Chondrocyte (in vitro differentiated cells): ENCODE measurements around the gene VPREB3. TPM values are rescaled to one million over a fixed set of nuclear protein-coding genes. Genes with fewer than 3 reads are reported as not detected.

ENCODE experiments used
- DNase-seq: peaks from one replicate; pipeline ENCODE4 v3.0.0; 2021; ENCODE audit warnings: mixed read lengths, low spot score
- H3K27ac Mint-ChIP-seq: one replicate; pipeline ENCODE4 v1.8.0; 2021; ENCODE audit warnings: mild to moderate bottlenecking, moderate library complexity, mixed read lengths; ENCODE audit not compliant: unreplicated experiment
- H3K27me3 Mint-ChIP-seq: 2 replicates; pipeline ENCODE4 v1.8.0; 2021; ENCODE audit warnings: low read depth, mixed read lengths
- H3K36me3 Mint-ChIP-seq: 2 replicates; pipeline ENCODE4 v1.8.0; 2021; ENCODE audit warnings: low read depth, mixed read lengths
- H3K4me1 Mint-ChIP-seq: 2 replicates; pipeline ENCODE4 v1.8.0; 2021; ENCODE audit warnings: low read depth, mild to moderate bottlenecking, mixed read lengths
- H3K4me3 Mint-ChIP-seq: one replicate; pipeline ENCODE4 v1.8.0; 2021; ENCODE audit warnings: mild to moderate bottlenecking, moderate library complexity, mixed read lengths; ENCODE audit not compliant: unreplicated experiment
- H3K9me3 Mint-ChIP-seq: 2 replicates; pipeline ENCODE4 v1.8.0; 2021; ENCODE audit warnings: low read depth, mixed read lengths
- total RNA-seq: library from RNA; stranded (reverse); gene quantifications from 3 replicates; pipeline ENCODE4 v1.2.1, GENCODE V29; 2021
- TF ChIP-seq, protein P1 (sequence below): fragments of 200-600 bp; sonication (generic); IDR thresholded peaks from 2 replicates; pipeline ENCODE4 v1.5.0; 2021; ENCODE audit warnings: antibody characterized with exemption, mild to moderate bottlenecking, moderate library complexity

The VPREB3 gene
- total RNA-seq, 1 donor from 2014 or later: not detected

DNA sequence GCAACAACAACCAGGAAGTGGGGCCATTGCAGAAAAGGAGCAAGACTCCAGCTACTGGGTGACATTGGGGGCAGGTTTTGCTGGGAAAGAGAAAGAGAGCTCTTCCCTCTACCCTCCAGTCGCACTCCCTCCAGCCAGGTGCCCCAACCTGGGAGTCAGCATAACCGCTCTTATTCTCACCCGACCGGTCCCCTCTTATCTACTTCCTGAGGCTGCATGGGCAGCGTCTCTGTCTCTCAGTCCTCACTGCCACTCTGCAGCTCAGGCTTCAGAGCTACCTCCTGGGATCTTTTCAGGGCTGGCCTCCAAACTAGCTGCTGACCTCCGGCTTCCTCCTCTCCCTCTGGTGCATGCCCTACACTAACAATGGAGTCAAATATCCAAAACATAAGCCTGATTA is 8.4 kb downstream of the VPREB3 start:
- peaks cover 26% of the 10 kb centered on the region for H3K36me3 Mint-ChIP-seq
- TF ChIP-seq, protein P1, sequence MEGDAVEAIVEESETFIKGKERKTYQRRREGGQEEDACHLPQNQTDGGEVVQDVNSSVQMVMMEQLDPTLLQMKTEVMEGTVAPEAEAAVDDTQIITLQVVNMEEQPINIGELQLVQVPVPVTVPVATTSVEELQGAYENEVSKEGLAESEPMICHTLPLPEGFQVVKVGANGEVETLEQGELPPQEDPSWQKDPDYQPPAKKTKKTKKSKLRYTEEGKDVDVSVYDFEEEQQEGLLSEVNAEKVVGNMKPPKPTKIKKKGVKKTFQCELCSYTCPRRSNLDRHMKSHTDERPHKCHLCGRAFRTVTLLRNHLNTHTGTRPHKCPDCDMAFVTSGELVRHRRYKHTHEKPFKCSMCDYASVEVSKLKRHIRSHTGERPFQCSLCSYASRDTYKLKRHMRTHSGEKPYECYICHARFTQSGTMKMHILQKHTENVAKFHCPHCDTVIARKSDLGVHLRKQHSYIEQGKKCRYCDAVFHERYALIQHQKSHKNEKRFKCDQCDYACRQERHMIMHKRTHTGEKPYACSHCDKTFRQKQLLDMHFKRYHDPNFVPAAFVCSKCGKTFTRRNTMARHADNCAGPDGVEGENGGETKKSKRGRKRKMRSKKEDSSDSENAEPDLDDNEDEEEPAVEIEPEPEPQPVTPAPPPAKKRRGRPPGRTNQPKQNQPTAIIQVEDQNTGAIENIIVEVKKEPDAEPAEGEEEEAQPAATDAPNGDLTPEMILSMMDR: no peak
- no peak for DNase-seq
- H3K4me1 Mint-ChIP-seq: peaks cover 12% of the 10 kb centered on the region
- no peaks in the 10 kb centered on the region for H3K9me3 Mint-ChIP-seq
- no peak overlapping the region for H3K27ac Mint-ChIP-seq
- no peaks in the 10 kb centered on the region for H3K27me3 Mint-ChIP-seq
- H3K4me3 Mint-ChIP-seq: no peak overlapping the region

DNA sequence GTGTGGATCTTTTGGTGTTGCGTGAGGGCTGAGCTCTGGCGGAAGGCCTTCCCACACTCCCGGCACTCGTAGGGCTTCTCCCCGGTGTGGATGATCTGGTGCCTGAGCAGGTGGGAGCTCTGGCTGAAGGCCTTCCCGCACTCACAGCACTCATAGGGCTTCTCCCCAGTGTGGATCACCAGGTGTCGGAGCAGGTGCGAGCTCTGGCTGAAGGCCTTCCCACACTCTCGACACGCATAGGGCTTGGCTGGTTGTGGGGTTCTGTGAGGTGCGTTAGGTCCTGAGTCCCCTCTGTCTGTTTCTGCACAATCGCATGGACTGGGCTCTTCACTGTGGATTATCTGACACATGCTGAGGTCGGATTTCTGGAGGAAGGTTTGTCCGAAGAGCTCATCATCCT is 9.7 kb downstream of the VPREB3 start:
- DNase-seq: no peak
- TF ChIP-seq, protein P1: no peak
- H3K36me3 Mint-ChIP-seq: peaks cover 28% of the 10 kb centered on the region
- no peak overlapping the region for H3K4me3 Mint-ChIP-seq
- no peaks in the 10 kb centered on the region for H3K27me3 Mint-ChIP-seq
- peaks cover under 1% of the 10 kb centered on the region for H3K4me1 Mint-ChIP-seq
- no peaks in the 10 kb centered on the region for H3K9me3 Mint-ChIP-seq
- H3K27ac Mint-ChIP-seq: no peak overlapping the region

DNA sequence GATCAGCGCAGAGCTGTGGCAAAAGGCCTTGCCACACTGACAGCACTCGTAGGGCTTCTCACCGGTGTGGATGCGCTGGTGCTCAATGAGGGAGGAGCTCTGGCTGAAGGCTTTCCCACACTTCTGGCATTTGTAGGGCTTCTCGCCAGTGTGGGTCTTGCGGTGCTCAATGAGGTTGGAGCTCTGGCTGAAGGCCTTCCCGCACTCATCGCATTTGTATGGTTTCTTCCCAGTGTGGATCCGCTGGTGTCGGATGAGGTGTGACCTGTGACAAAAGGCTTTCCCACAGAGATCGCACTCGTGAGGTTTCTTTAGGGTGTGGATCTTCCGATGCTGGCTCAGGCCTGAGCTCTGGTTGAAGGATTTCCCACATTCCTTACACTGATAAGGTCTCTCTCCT is 10.2 kb downstream of the VPREB3 start:
- no peaks in the 10 kb centered on the region for H3K4me1 Mint-ChIP-seq
- H3K36me3 Mint-ChIP-seq: peaks cover 28% of the 10 kb centered on the region
- no peaks in the 10 kb centered on the region for H3K9me3 Mint-ChIP-seq
- no peak for DNase-seq
- no peaks in the 10 kb centered on the region for H3K27me3 Mint-ChIP-seq
- TF ChIP-seq, protein P1: no peak
- H3K4me3 Mint-ChIP-seq: no peak overlapping the region
- no peak overlapping the region for H3K27ac Mint-ChIP-seq

DNA sequence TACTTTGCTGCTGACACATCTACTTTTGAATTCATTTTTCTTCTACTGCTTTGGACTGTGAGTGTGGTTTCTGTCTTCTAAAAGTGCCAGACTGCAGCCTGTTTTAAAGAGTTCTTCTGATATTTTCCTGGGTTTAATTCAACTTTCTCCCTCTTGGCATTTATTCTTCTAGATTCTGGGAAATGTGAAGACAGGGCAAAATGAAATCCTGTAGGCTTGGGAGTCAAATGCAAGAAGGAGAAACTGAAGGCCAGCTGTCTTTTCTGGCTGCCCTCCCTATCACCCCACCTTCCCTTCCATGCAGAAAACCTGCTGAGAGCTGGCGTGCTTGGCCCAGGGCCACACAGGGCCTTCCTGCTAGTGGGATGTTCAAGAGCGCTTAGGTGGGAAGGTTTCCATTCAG is 10.9 kb downstream of the VPREB3 start:
- Mint-ChIP-seq H3K4me3 (no peak overlapping the region), H3K9me3 (no peaks in the 10 kb centered on the region), H3K27ac (no peak overlapping the region), H3K27me3 (no peaks in the 10 kb centered on the region), H3K36me3 (peaks cover 28% of the 10 kb centered on the region), H3K4me1 (no peaks in the 10 kb centered on the region)
- no peak for DNase-seq
- TF ChIP-seq, protein P1: no peak

DNA sequence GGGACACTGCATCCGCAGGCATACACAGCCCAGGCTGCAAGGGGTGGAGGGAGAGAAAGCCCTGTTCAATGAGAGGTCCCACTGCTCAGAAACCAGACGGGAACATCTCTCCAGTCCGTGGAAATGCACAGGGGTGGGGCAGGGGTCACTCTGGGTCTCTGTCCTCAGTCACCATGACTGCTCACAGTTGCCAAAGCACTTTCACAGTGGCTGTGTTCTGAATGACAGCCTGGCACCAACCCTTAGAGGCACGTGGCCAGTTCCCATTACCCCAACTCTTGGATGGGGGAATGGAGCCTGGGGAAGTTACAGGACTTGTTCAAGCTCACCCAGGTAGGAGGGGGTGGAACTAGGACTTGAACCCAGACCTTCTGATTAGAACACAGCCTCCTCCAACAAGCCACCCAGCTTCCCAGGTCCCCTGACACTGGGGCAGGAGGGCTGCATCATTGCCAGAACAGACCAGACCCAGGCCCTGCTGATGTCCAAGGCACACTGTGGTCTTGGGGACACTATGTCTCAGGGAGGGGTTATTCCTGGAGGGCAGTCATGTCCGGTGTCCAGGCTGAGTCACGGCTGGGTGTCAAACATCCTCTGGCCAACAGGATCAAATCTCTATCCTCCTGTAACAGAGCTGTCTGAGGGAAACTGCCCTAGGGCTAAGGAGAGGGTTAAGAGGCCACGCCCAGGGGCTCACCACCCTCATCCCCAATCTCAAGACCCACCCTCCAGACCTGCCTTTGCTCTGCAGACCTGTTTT is 11.5 kb downstream of the VPREB3 start:
- Mint-ChIP-seq H3K27ac (no peak overlapping the region), H3K27me3 (no peaks in the 10 kb centered on the region), H3K9me3 (no peaks in the 10 kb centered on the region), H3K4me3 (no peak overlapping the region), H3K4me1 (no peaks in the 10 kb centered on the region), H3K36me3 (peaks cover 28% of the 10 kb centered on the region)
- DNase-seq: no peak
- TF ChIP-seq, protein P1: no peak
